ENCODE measurements around the gene ZCCHC2. TPM values are rescaled to one million over a fixed set of nuclear protein-coding genes. Genes with fewer than 3 reads are reported as not detected.

ZCCHC2 gene
- total and polyA plus RNA-seq, 9 of the 15 experiments (the other 6 are each of a cell fraction or from before 2014, with no cell fraction given): 1.0 to 9.2 (median 6.0) TPM

- ATAC-seq (no peak), FAIRE-seq (no peak), DNase-seq (ENCODE audit: extremely low read depth in 1 of 4, low spot score in 3 of 4) (no peak)
- Histone ChIP-seq H2AFZ (ENCODE audit: low read depth, low read length) (0 out of 2 replicates have a peak overlapping the region, but pooled peaks have one; percentile 51), H3K9ac (ENCODE audit: insufficient read depth in 1 of 2, low read depth in 2 of 2, low read length in 2 of 2) (no peak overlapping the region), H3K9me3 (replicated peaks; ENCODE audit: control insufficient read depth, insufficient read depth, low read depth, low read length) (no peaks in the 10 kb centered on the region), H3K9me1 (ENCODE audit: control insufficient read depth, insufficient read depth, low read length) (no peaks in the 10 kb centered on the region), H3K4me2 (ENCODE audit: insufficient read depth, low read length) (no peak overlapping the region), H3K4me1 (replicated peaks in 1 of 2; ENCODE audit: control insufficient read depth in 2 of 2, insufficient read depth in 2 of 2, low read length in 2 of 2) (peaks cover 19 to 20% of the 10 kb centered on the region in 2 experiments; a peak in 4 of 5 replicates), H3K36me3 (ENCODE audit: control insufficient read depth, insufficient read depth, low read length) (no peaks in the 10 kb centered on the region), H3K27me3 (ENCODE audit: control insufficient read depth in 2 of 2, insufficient read depth in 2 of 2, low read length in 2 of 2) (peaks cover 0 to 6% of the 10 kb centered on the region in 2 experiments; a peak in 1 of 5 replicates), H4K20me1 (replicated peaks; ENCODE audit: control insufficient read depth, insufficient read depth, low read length) (no peaks in the 10 kb centered on the region), H3K79me2 (ENCODE audit: control insufficient read depth, insufficient read depth, low read length) (no peaks in the 10 kb centered on the region), H3K4me3 (no peak overlapping the region), H3K27ac (ENCODE audit: extremely low read depth, low read depth, low read length) (no peak overlapping the region)
- no TSS peak for BruUV-seq (replicated peaks)
- in situ Hi-C loops (cut with MboI) (loop anchor here (10.0 kb wide), 1 partner anchor 377 kb away; no protein-coding TSS in a partner anchor), intact Hi-C loops (cut with micrococcal nuclease) (no loop called here)
- POLR2A ChIA-PET: interaction anchor here (0.7 kb wide), 1 partner anchor 21 kb away, joined by 3 read pairs; no protein-coding TSS in a partner anchor
- CTCF ChIA-PET (ENCODE audit: low intra/inter-chr PET ratio): no interaction called here
- WGBS (ENCODE audit: insufficient coverage, low coverage, missing lambda C conversion rate): 61% methylated on average over 9 of the region's 9 CpGs
- TF ChIP-seq HDAC1 (IDR thresholded peaks at IDR 0.05): no peak
- TF ChIP-seq TAF9B (IDR thresholded peaks at IDR 0.05; ENCODE audit: partially characterized antibody): no peak
- TF ChIP-seq ZFP36 (IDR thresholded peaks at IDR 0.05; ENCODE audit: low read depth, low read length, partially characterized antibody): no peak
- no peak for TF ChIP-seq SP2 (IDR thresholded peaks at IDR 0.05; ENCODE audit: extremely low read depth, low read depth, low read length, poor library complexity, severe bottlenecking)
- TF ChIP-seq ZNF668 (CRISPR knock-in tag; IDR thresholded peaks at IDR 0.05): no peak
- TF ChIP-seq ZNF318 (IDR thresholded peaks at IDR 0.05; ENCODE audit: borderline replicate concordance in 1 of 2, low read depth in 1 of 2): no peak
- TF ChIP-seq HNRNPUL1 (IDR thresholded peaks at IDR 0.05; ENCODE audit: low read length): no peak
- TF ChIP-seq ZNF780A (CRISPR knock-in tag; IDR thresholded peaks at IDR 0.05): no peak
- TF ChIP-seq PRPF4 (IDR thresholded peaks at IDR 0.05; ENCODE audit: insufficient read depth, low read depth, low read length, poor library complexity, severe bottlenecking): no peak
- no peak for TF ChIP-seq YY1 (IDR thresholded peaks at IDR 0.05; ENCODE audit: borderline replicate concordance in 1 of 3, control insufficient read depth in 1 of 3, extremely low read depth in 1 of 3, insufficient read depth in 3 of 3, insufficient read length in 1 of 3, insufficient replicate concordance in 2 of 3, low read depth in 1 of 3, low read length in 2 of 3)
These were observed 85.0 kb downstream of the ZCCHC2 start for GRCh38 chr18:62607708-62608428.

Data from K562 (cell line).